HL-60/S4 treated with phorbol 12-myristate 13-acetate at 8.2 ng/mL for 4 days and 3 days (cell line): ENCODE measurements around the gene HIGD1A.
"Not testable (repeated sequence)": the region's sequence is repeated elsewhere in the genome, so short reads cannot be mapped to it uniquely, and the experiment has no call there.

ENCODE experiments used
- in situ Hi-C: fragments of 300-500 bp; cut with MboI; formaldehyde crosslinking; loops from 2 replicates; pipeline ENCODE4 v1.15.0; 2022; ENCODE audit warnings: low sequenced_read_pairs

HIGD1A gene

GRCh38 chr3:42829628-42830436, 25.5 kb upstream of the HIGD1A start:
- in situ Hi-C loops, result no loop called here

GRCh38 chr3:42829083-42829627, 24.9 kb upstream of the HIGD1A start:
- in situ Hi-C loops, result no loop called here

GRCh38 chr3:42827654-42828053, 23.4 kb upstream of the HIGD1A start:
- in situ Hi-C loops, result no loop called here

DNA sequence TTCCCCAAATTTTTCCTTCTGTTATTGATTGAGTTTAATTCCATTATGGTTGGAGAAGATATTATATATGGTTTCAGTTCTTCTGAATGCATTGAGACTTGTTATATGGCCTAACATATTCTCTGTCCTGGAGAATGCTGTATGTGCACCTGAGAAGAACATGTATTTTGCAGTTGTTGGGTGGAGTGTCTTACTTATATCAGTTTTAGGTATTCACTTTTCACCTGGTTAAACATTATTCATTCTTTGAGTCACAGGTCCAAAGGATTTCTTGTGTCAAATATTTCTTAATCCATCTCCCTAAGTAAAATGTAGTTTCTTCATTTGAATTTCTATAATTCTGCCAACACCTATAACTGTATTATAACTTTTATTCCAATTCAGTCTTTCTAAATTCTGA, 22.7 kb upstream of the HIGD1A start:
- in situ Hi-C loops, result no loop called here

- in situ Hi-C loops, result no loop called here
Measured at GRCh38 chr3:42826141-42826540, 21.9 kb upstream of the HIGD1A start.

GRCh38 chr3:42823351-42823750, 19.1 kb upstream of the HIGD1A start:
- in situ Hi-C loops, result no loop called here

DNA sequence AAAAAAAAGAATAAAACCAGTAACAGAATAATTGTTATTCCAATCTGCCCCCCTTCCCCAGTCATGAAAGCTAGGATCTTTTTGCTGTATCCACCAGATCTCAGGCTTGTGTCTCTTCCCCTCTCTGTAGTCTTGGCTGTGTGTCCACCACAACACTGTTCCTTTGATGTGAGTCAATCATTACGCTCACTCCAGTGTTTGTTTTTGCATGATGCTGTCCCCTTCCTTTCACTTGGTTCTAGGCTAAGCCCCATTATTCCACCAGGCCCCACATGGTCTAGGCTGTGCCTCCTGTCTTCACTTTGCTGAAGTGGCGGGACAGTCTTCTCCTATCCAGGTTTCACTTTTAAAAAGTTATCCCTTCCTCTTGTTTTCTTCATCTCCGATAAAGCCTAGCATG, 18.5 kb upstream of the HIGD1A start:
- in situ Hi-C loops, result no loop called here

GRCh38 chr3:42820746-42821051, 16.4 kb upstream of the HIGD1A start:
- in situ Hi-C loops, result no loop called here

DNA sequence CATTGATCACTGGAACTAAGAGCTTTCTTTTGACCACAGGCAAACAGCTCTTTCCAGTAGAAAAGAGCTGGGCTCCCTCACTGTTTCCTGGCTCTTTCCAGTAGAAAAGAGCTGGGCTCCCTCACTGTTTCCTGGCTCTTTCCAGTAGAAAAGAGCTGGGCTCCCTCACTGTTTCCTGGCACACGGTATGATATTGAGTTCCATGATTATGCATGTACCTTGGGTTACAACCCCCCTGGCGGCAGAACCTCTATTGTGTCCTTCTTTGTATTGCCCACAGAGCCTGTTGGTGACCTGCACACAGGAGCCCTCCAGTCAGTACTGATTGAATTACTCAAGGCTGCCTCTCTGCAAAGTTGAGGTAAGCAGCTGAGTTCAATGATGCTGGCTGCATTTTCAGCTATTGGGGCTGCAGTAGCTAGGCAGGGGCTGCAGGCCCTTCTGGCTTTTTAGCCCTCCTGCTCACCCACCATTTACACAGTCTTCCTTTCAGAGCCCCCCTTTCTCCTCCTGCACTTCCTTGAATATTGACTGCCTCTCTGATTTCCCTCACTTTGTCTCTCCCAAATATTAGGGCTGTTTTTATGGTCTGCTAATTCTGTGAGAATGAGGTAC, 15.2 kb upstream of the HIGD1A start:
- in situ Hi-C loops, result no loop called here

GRCh38 chr3:42815826-42816225, 11.5 kb upstream of the HIGD1A start:
- in situ Hi-C loops, result no loop called here

DNA sequence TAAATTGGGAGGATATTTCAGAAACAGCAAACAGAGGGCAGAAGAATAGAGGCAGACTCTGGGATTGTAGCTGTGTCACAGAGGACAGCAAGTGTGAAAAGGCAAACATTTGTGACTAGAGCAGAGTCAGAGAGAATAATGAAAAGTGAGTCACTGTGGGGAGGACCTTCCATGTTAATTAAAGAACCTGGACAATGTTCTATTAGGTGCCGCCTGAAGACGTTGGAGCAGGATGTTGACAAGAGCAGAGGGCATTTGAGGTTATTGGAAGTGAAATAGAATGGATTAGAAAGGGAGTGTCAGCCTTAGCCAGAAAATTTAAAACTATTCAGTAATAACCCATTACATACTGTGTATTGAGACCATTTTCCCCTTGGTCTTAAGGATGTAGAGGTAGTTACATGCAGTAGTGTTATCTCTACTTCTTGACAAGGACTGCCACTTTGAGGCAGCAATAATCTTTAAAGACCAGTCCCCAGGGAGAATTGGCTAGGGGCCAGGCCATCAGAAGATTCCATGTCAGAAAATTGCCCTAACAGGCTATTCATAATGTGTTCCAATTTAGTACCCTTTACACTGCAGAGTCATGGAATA, 10.7 kb upstream of the HIGD1A start:
- in situ Hi-C loops, result no loop called here

GRCh38 chr3:42814246-42814645, 10.0 kb upstream of the HIGD1A start:
- in situ Hi-C loops, result no loop called here

DNA sequence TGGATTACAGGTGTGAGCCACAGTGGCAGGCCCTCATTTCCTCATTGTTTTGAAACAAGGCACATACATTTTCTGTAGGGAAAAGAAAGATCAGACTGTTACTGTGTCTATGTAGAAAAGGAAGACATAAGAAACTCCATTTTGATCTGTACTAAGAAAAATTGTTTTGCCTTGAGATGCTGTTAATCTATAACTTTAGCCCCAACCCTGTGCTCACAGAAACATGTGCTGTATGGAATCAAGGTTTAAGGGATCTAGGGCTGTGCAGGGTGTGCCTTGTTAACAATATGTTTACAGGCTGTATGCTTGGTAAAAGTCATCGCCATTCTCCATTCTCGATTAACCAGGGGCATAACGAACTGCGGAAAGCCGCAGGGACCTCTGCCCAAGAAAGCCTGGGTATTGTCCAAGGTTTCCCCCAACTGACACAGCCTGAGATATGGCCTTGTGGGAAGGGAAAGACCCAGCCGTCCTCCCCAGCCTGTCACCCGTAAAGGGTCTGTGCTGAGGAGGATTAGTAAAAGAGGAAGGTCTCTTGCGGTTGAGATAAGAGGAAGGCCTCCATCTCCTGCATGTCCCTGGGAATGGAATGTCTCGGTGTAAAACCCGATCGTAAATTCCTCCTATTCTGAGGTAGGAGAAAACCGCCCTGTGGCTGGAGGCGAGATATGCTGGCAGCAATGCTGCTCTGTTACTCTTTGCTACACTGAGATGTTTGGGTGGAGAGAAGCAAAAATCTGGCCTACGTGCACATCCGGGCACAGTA, 7.0 kb upstream of the HIGD1A start:
- in situ Hi-C loops, result not testable (repeated sequence)

DNA sequence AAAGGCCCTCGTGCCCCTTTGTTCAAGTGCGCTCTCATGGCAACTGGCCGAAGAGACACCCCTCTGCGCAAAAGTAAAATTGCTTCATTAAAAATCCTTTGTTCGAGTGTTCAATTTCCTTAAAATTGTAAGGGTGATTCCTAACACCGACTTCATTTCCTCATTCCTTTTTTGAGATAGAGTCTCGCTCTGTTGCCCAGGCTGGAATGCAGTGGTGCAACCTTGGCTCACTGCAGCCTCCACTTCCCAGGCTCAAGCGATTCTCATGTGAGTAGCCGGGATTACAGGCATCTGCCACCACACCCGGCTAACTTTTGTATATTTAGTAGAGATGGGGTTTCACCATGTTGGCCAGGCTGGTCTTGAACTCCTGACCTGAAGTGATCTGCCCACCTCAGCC, 6.4 kb upstream of the HIGD1A start:
- in situ Hi-C loops, result not testable (repeated sequence)

DNA sequence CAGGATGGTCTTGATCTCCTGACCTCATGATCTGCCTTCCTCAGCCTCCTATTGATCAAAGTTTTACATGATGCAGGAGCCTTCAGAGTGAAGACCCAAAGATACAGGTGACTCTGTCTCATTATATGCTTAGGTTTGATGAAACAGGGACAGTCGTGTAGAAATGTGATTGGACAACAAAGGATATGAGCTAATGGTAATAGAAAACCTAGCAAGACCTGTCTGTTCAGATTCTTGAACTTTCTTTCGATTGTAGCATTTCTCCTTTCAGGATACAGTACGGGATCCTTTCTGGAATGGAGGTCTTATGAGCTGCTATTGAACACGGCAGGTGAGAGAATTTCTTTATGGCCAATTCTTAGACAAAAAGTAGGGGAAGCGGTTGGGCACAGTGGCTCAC, 4.9 kb upstream of the HIGD1A start, which contains the start of gene ACKR2:
Gene ACKR2 (plus strand): TSS at position 244 of the 400 bp plus-strand sequence. CDS start 55,058 bp downstream, outside the sequence.
- in situ Hi-C loops, result no loop called here

- in situ Hi-C loops, result no loop called here
Measured at GRCh38 chr3:42807929-42808328, 3.6 kb upstream of the HIGD1A start.

- in situ Hi-C loops, result no loop called here
Measured at GRCh38 chr3:42805141-42805821, 991 bp upstream of the HIGD1A start.

GRCh38 chr3:42804831-42805132, 492 bp upstream of the HIGD1A start:
- in situ Hi-C loops, result no loop called here

DNA sequence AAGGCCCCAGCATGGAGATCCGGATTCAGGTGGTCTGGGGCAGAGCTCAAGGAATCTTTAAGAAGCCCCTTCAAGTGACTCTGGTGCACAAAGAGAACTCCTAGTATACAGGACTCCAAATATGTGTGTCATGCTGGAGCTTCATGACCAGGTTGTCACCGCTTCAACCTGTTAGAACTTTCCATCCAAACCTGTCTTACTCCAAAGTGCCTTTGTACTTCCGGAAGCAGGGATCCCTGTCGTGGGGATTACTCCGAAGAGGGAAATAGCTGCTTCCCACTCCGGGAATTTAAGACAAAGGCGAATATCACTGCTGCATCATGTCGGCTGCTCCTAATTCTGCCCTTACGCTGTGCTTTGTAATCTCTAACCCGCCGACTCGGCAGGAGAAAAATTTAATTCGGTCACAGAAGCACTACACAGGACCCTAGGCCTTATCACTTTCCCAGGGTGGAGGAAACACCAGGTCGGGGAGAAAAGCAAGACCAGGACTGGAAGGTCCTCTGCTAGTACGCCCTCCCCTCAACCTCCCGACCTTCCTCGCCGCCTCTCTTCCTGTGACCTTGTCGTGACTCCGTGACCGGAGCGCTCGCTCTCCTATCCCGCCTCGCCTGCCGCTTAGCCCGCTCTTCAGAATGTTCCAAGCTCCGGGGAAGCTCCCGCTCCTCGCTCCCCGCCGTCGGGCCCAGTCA, 730 bp downstream of the HIGD1A start:
- in situ Hi-C loops, result no loop called here

DNA sequence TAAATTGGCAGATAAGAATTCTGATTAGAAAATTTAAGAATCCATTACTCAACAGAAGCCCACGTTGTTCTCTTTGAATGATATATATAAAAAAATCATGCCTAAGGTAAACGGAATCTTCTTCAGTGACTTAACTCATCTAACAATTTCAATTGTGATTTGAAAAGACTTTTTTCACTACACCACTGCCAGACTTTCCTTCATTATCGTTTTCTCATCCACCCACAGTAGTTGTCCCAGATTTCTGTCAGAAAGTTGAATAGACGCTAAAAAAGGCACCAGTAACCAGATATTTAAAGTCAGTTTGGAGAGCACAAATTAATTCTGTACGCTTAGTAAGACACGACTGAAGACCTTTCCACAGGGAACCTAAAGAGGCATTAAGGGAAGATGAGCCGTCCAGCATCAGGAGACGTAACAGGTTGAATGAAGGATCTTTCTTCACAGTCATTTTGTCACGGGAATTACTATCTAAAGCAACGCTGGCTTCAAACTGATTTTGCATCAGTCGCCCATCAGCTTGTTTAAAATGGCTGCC, 1.3 kb downstream of the HIGD1A start:
- in situ Hi-C loops, result no loop called here
